Measurements from ENCODE around the gene CAST.

DNA sequence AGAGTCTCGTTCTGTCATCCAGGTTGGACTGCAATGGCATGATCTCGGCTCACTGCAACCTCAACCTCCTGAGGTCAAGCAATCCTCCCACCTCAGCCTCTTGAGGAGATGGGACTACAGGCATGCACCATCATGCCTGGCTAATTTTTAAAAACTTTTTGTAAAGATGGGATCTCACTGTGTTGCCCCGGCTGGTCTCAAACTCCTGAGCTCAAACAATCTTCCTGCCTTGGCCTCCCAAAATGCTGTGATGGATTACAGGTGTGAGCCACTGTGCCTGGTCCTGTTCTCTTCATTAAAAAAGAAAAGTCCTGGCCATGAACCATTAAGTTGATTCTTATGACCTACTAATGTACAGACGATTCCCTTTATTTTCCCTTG is 90.8 kb downstream of the CAST start:
- TF ChIP-seq, protein P1, sequence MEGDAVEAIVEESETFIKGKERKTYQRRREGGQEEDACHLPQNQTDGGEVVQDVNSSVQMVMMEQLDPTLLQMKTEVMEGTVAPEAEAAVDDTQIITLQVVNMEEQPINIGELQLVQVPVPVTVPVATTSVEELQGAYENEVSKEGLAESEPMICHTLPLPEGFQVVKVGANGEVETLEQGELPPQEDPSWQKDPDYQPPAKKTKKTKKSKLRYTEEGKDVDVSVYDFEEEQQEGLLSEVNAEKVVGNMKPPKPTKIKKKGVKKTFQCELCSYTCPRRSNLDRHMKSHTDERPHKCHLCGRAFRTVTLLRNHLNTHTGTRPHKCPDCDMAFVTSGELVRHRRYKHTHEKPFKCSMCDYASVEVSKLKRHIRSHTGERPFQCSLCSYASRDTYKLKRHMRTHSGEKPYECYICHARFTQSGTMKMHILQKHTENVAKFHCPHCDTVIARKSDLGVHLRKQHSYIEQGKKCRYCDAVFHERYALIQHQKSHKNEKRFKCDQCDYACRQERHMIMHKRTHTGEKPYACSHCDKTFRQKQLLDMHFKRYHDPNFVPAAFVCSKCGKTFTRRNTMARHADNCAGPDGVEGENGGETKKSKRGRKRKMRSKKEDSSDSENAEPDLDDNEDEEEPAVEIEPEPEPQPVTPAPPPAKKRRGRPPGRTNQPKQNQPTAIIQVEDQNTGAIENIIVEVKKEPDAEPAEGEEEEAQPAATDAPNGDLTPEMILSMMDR (IDR thresholded peaks at IDR 0.05; ENCODE audit: extremely low read depth in 1 of 2, insufficient read depth in 1 of 2, low read depth in 1 of 2, low read length in 2 of 2) = no peak
- no peak for TF ChIP-seq POLR2A (IDR thresholded peaks at IDR 0.05; ENCODE audit: low read depth, low read length)

Measured in endothelial cell of umbilical vein (primary cell).